K562 (cell line): Measurements from ENCODE around the gene CNOT6. TPM values are rescaled to one million over a fixed set of nuclear protein-coding genes. Genes with fewer than 3 reads are reported as not detected.

Experiments used
- ATAC-seq: fragments of 200-7000 bp; cut with Tn5 transposase; 3 replicates; pipeline ENCODE4 v1.9.1; 2020; ENCODE audit warnings: moderate library complexity
- BruUV-seq: library from RNA; stranded (reverse); fragments of 400-500 nt; replicated peaks from 2 replicates; lab custom pipeline; 2021; lab: Mats Ljungman, UMichigan
- CTCF ChIA-PET: fragments of 300-600 bp; formaldehyde crosslinking; extraction: SDS; loops from one replicate; lab custom pipeline; 2021; ENCODE audit warnings: low intra/inter-chr PET ratio; lab: Yijun Ruan, JAX
- POLR2A ChIA-PET: fragments of 300-600, 350-650 bp; sonication (Branson Sonifier 250); formaldehyde crosslinking; extraction: SDS; loops from one replicate; lab custom pipeline; 2021; ENCODE audit warnings: antibody characterized with exemption, inconsistent platforms; lab: Yijun Ruan, JAX
- DNase-seq, 4 experiments: peaks; one replicate each; pipeline versions ENCODE4 v3.0.0 to v3.0.0-alpha.2; 2011 to 2018; ENCODE audit warnings: low spot score in 3 of 4, mixed read lengths in 3 of 4; ENCODE audit errors: extremely low read depth in 1 of 4
- FAIRE-seq: peaks from 2 replicates; lab custom pipeline; 2011; peaks lifted over from hg19 to GRCh38; lab: Jason Lieb, UNC
- H2AFZ ChIP-seq: 2 replicates; pipeline ENCODE4 v1.6.0; 2011; ENCODE audit warnings: low read depth, low read length, control low read depth, inconsistent platforms
- H3K27ac ChIP-seq: fragments of 200-600 bp; 3 replicates; pipeline ENCODE4 v1.8.0; 2011; ENCODE audit warnings: low read depth, mild to moderate bottlenecking, control low read depth, inconsistent platforms, low read length, moderate library complexity, mixed read lengths; ENCODE audit errors: extremely low read depth
- H3K27me3 ChIP-seq, 2 experiments: fragments of 300-600 bp in 1 of 2; 2 replicates in 1 of 2; 3 replicates in 1 of 2; pipeline versions ENCODE4 v1.6.0 to v1.8.0; 2011; ENCODE audit warnings: inconsistent platforms in 2 of 2, low read length in 2 of 2, mild to moderate bottlenecking in 1 of 2, mixed read lengths in 1 of 2, moderate library complexity in 1 of 2; ENCODE audit not compliant: control insufficient read depth in 2 of 2, insufficient read depth in 2 of 2
- H3K36me3 ChIP-seq: fragments of 300-600 bp; 3 replicates; pipeline ENCODE4 v1.8.0; 2011; ENCODE audit warnings: mild to moderate bottlenecking, low read length, inconsistent platforms; ENCODE audit not compliant: control insufficient read depth, insufficient read depth
- H3K4me1 ChIP-seq, 2 experiments: fragments of 200-600 bp in 1 of 2; replicated peaks in 1 of 2; 2 replicates in 1 of 2; 3 replicates in 1 of 2; pipeline versions ENCODE4 v1.5.1 to v1.8.0; 2011; ENCODE audit warnings: inconsistent platforms in 2 of 2, low read length in 2 of 2, mild to moderate bottlenecking in 1 of 2, mixed read lengths in 1 of 2, moderate library complexity in 1 of 2; ENCODE audit not compliant: control insufficient read depth in 2 of 2, insufficient read depth in 2 of 2
- H3K4me2 ChIP-seq: 2 replicates; pipeline ENCODE4 v1.6.1; 2011; ENCODE audit warnings: low read length, control low read depth, inconsistent platforms, mixed read lengths; ENCODE audit not compliant: insufficient read depth
- H3K4me3 ChIP-seq: fragments of 200-600 bp; sonication (generic), shearing (Covaris generic); 2 replicates; pipeline ENCODE4 v1.5.1; 2016; ENCODE audit warnings: control low read depth, inconsistent platforms
- H3K79me2 ChIP-seq: fragments of 200-600 bp; 3 replicates; pipeline ENCODE4 v1.8.0; 2011; ENCODE audit warnings: low read length, inconsistent platforms; ENCODE audit not compliant: control insufficient read depth, insufficient read depth
- H3K9ac ChIP-seq, 2 experiments: 2 replicates each; pipeline versions ENCODE4 v1.6.0 to v1.6.1; 2011; ENCODE audit warnings: low read depth in 2 of 2, low read length in 2 of 2, control low read depth in 1 of 2, inconsistent platforms in 1 of 2, mild to moderate bottlenecking in 1 of 2, mixed read lengths in 1 of 2; ENCODE audit not compliant: insufficient read depth in 1 of 2
- H3K9me1 ChIP-seq: one replicate; pipeline ENCODE4 v1.6.0; 2011; ENCODE audit warnings: inconsistent platforms, mild to moderate bottlenecking, low read length, moderate library complexity; ENCODE audit not compliant: control insufficient read depth, insufficient read depth
- H3K9me3 ChIP-seq: replicated peaks from 2 replicates; pipeline ENCODE4 v1.5.1; 2011; ENCODE audit warnings: low read depth, low read length, inconsistent platforms; ENCODE audit not compliant: control insufficient read depth, insufficient read depth
- H4K20me1 ChIP-seq: replicated peaks from 2 replicates; pipeline ENCODE4 v1.6.1; 2011; ENCODE audit warnings: low read length, inconsistent platforms, mixed read lengths; ENCODE audit not compliant: control insufficient read depth, insufficient read depth
- CEBPG ChIP-seq, 3 experiments: fragments of 200-800 bp in 1 of 3; sonication (Bioruptor generic) in 1 of 3; sonication (generic) in 1 of 3; formaldehyde crosslinking in 1 of 3; IDR thresholded peaks in 2 of 3; conservative IDR thresholded peaks in 1 of 3; 2 replicates each; pipeline versions ENCODE4 v1.6.1 to v1.8.0; 2016 to 2022; ENCODE audit warnings: missing compliant biosample characterization in 2 of 3, missing genetic modification characterization in 2 of 3, mild to moderate bottlenecking in 1 of 3, missing genetic modification reagents in 1 of 3
- FOXM1 ChIP-seq, 2 experiments: fragments of 450-650 bp in 1 of 2; sonication (generic) in 1 of 2; formaldehyde crosslinking in 1 of 2; IDR thresholded peaks; 2 replicates each; pipeline versions ENCODE4 v1.6.1 to v1.9.0; 2017 to 2022; ENCODE audit warnings: low read depth in 2 of 2, mild to moderate bottlenecking in 2 of 2, missing genetic modification reagents in 1 of 2, moderate library complexity in 1 of 2
- HDAC8 ChIP-seq: fragments of 450-650 bp; IDR thresholded peaks from 2 replicates; pipeline ENCODE4 v1.6.1; 2016; ENCODE audit warnings: mild to moderate bottlenecking, missing genetic modification characterization, moderate library complexity, missing compliant biosample characterization
- KDM2B ChIP-seq: fragments of 250-450 bp; sonication (Bioruptor Pico); IDR thresholded peaks from 2 replicates; pipeline ENCODE4 v1.8.0; 2021; ENCODE audit warnings: mild to moderate bottlenecking, moderate library complexity
- KDM5B ChIP-seq: fragments of 200-600 bp; sonication (generic); IDR thresholded peaks from 2 replicates; pipeline ENCODE4 v1.6.1; 2012; ENCODE audit warnings: low read depth, mild to moderate bottlenecking, moderate library complexity, low read length, control low read depth, inconsistent platforms; ENCODE audit not compliant: insufficient replicate concordance
- MCM7 ChIP-seq, 2 experiments: fragments of 450-650 bp; IDR thresholded peaks; 2 replicates each; pipeline ENCODE4 v1.6.1; 2016 to 2018
- MEIS2 ChIP-seq: fragments of 450-650 bp; IDR thresholded peaks from 2 replicates; pipeline ENCODE4 v1.6.1; 2014; ENCODE audit warnings: mild to moderate bottlenecking; ENCODE audit not compliant: partially characterized antibody
- NFIC ChIP-seq: fragments of 450-650 bp; IDR thresholded peaks from 2 replicates; pipeline ENCODE4 v1.6.1; 2017; ENCODE audit warnings: mild to moderate bottlenecking, inconsistent platforms
- PHB ChIP-seq: fragments of 250-450 bp; sonication (Bioruptor Pico); IDR thresholded peaks from 2 replicates; pipeline ENCODE4 v1.5.0; 2021
- POLR2H ChIP-seq: IDR thresholded peaks from 2 replicates; pipeline ENCODE4 v1.6.1; 2016; ENCODE audit warnings: missing genetic modification characterization, low read depth, mild to moderate bottlenecking, control low read depth, missing compliant biosample characterization, moderate library complexity
- RCOR1 ChIP-seq, 2 experiments: IDR thresholded peaks; 2 replicates each; pipeline ENCODE4 v1.6.1; 2012; ENCODE audit warnings: low read depth in 2 of 2, low read length in 2 of 2, borderline replicate concordance in 1 of 2, improper control_type of control experiment in 1 of 2
- SIRT6 ChIP-seq: IDR thresholded peaks from one replicate; pipeline ENCODE4 v1.6.1; 2012; ENCODE audit warnings: low read depth, mild to moderate bottlenecking, control low read depth, inconsistent platforms, low read length, moderate library complexity
- SMARCA4 ChIP-seq: fragments of 450-650 bp; IDR thresholded peaks from 2 replicates; pipeline ENCODE4 v1.6.1; 2016
- TFAM ChIP-seq: fragments of 250-450 bp; sonication (Bioruptor Pico); conservative IDR thresholded peaks from 2 replicates; pipeline ENCODE4 v1.5.0; 2021; ENCODE audit warnings: mild to moderate bottlenecking, moderate library complexity
- USF1 ChIP-seq: sonication (generic); formaldehyde crosslinking; IDR thresholded peaks from 2 replicates; pipeline ENCODE4 v1.9.0; 2022; ENCODE audit warnings: mild to moderate bottlenecking, missing genetic modification reagents
- ZBTB5 ChIP-seq: fragments of 450-650 bp; IDR thresholded peaks from 2 replicates; pipeline ENCODE4 v1.6.1; 2017; ENCODE audit warnings: antibody characterized with exemption
- ZNF277 ChIP-seq: fragments of 250-450 bp; sonication (Bioruptor Pico); IDR thresholded peaks from 2 replicates; pipeline ENCODE4 v1.8.0; 2022; ENCODE audit warnings: inconsistent platforms, mild to moderate bottlenecking, moderate library complexity, borderline replicate concordance
- ZNF586 ChIP-seq: fragments of 450-650 bp; formaldehyde crosslinking; conservative IDR thresholded peaks from 2 replicates; pipeline ENCODE4 v1.4.0; 2020; ENCODE audit warnings: mild to moderate bottlenecking, moderate library complexity
- ZNF77 ChIP-seq: fragments of 250-450 bp; sonication (Bioruptor Pico); IDR thresholded peaks from 2 replicates; pipeline ENCODE4 v1.5.0; 2020
- WGBS: fragments of 100-300 bp; shearing (Covaris generic); methylation state at CpG from one replicate; pipeline ENCODE4 v1.1.6; 2016; ENCODE audit warnings: low coverage, mixed read lengths; ENCODE audit not compliant: insufficient coverage; ENCODE audit errors: missing lambda C conversion rate; 5-methylcytosine and 5-hydroxymethylcytosine counted together
- in situ Hi-C: fragments of 300-500 bp; cut with MboI; formaldehyde crosslinking; loops from 4 replicates; pipeline ENCODE4 v1.15.0; 2018; ENCODE audit warnings: inconsistent platforms, mixed read lengths
- intact Hi-C: fragments of 100-400 bp; cut with micrococcal nuclease; formaldehyde crosslinking; loops from 2 replicates; pipeline ENCODE4 v1.14.2; 2022
- polyA plus RNA-seq, 8 experiments: library from polyadenylated mRNA; depleted of rRNA in 4 of 8; stranded (reverse) in 5 of 8; unstranded in 3 of 8; fragments of >200 nt; fragmentation: Nextera tagmentation in 2 of 8; fragmentation: Illumina TruSeq in 1 of 8; extraction: Ambion mirVana in 2 of 8; extraction: Trizol in 1 of 8; gene quantifications; 2 replicates each; pipeline versions ENCODE4 v1.2.1 to v1.2.3, GENCODE V29; 2011 to 2014; ENCODE audit warnings: inconsistent platforms in 1 of 8, missing spikeins in 1 of 8
- total RNA-seq, 7 experiments: library from RNA; depleted of rRNA in 6 of 7; stranded (reverse); fragments of >200 nt in 6 of 7; fragmentation: Illumina TruSeq in 2 of 7; extraction: Trizol in 2 of 7; gene quantifications; 2 replicates each; pipeline versions ENCODE4 v1.2.1 to v1.2.3, GENCODE V29; 2011 to 2021; ENCODE audit warnings: low replicate concordance in 1 of 7

Gene CNOT6
- total and polyA plus RNA-seq, 9 of the 15 experiments (the other 6 are each of a cell fraction or from before 2014, with no cell fraction given): 4.9 to 32.4 (median 14.0) TPM

- in situ Hi-C loops (no loop called here), intact Hi-C loops (loop anchor here (10.0 kb wide), 1 partner anchor 51 kb away; no protein-coding TSS in a partner anchor)
- WGBS: 4% methylated on average over 3 of the region's 3 CpGs
- no peaks in the 10 kb centered on the region for H3K27me3 ChIP-seq
- H3K9me3 ChIP-seq: no peaks in the 10 kb centered on the region
- peaks cover 43% of the 10 kb centered on the region for H3K79me2 ChIP-seq
- H2AFZ ChIP-seq: no peak overlapping the region
- H3K36me3 ChIP-seq: peaks cover 51% of the 10 kb centered on the region
- no peak overlapping the region for H3K4me3 ChIP-seq
- DNase-seq: peak; percentile 42 to 65 (median 48)
- H4K20me1 ChIP-seq: no peaks in the 10 kb centered on the region; the same call in 1 of the 2 replicates
- FAIRE-seq: no peak
- BruUV-seq: no TSS peak
- POLR2A ChIA-PET: interaction anchor here (0.6 to 1.6 kb wide), 4 partner anchors 8 to 59 kb away, joined by 3 to 7 read pairs (median 4); no protein-coding TSS in a partner anchor
- H3K4me2 ChIP-seq: 0 out of 2 replicates have a peak overlapping the region, but pooled peaks have one; percentile 8
- ATAC-seq: peak; percentile 65
- H3K27ac ChIP-seq: peak overlapping the region; percentile 70
- peak overlapping the region in 1 of 2 experiments; percentile 45; a peak in 2 of 4 replicates for H3K9ac ChIP-seq
- H3K9me1 ChIP-seq: no peaks in the 10 kb centered on the region
- CTCF ChIA-PET: interaction anchor here (0.7 kb wide), 1 partner anchor 10 kb away, joined by 4 read pairs; no protein-coding TSS in a partner anchor
- H3K4me1 ChIP-seq: peaks cover 35 to 59% of the 10 kb centered on the region in 2 experiments; a peak in 4 of 5 replicates
- TF ChIP-seq POLR2H (tag) (no peak), HDAC8 (tag) (no peak), SIRT6 (no peak), ZNF77 (CRISPR knock-in tag) (no peak), TFAM (no peak), KDM2B (peak; percentile 15; the same call in 1 of the 2 replicates), FOXM1 (IDR thresholded peaks at IDR 0.05; ENCODE audit: low read depth) (peak; percentile 60; the same call in 1 of the 2 replicates), FOXM1 (CRISPR knock-in tag; IDR thresholded peaks at IDR 0.05; ENCODE audit: low read depth) (no peak), ZBTB5 (no peak), ZNF586 (CRISPR knock-in tag) (no peak), SMARCA4 (peak; percentile 91), CEBPG (CRISPR knock-in tag; IDR thresholded peaks at IDR 0.05) (peak; percentile 49; the same call in 1 of the 2 replicates), CEBPG (tag; conservative IDR thresholded peaks at IDR 0.05 in 1 of 2, IDR thresholded peaks at IDR 0.05 in 1 of 2) (peak; percentile 28 to 80; a peak in 2 of 4 replicates), PHB (CRISPR knock-in tag) (no peak), NFIC (peak; percentile 40; the same call in 1 of the 2 replicates), KDM5B (no peak), USF1 (CRISPR knock-in tag) (no peak), MCM7 (IDR thresholded peaks at IDR 0.05) (no peak), MEIS2 (peak; percentile 65), RCOR1 (IDR thresholded peaks at IDR 0.05; ENCODE audit: borderline replicate concordance in 1 of 2, low read depth in 2 of 2, low read length in 2 of 2) (peak in 1 of 2 experiments; percentile 36; a peak in 1 of 4 replicates), ZNF277 (no peak)
These were observed 59.4 kb downstream of the CNOT6 start for GRCh38 chr5:180553530-180553929.
